Fibroblast of lung (primary cell): ENCODE data around the gene C1orf74.

Source experiments
- CTCF ChIP-seq, 2 donors: IDR thresholded peaks in 1 of 2; conservative IDR thresholded peaks in 1 of 2; 1 replicate in 1 of 2; 2 replicates in 1 of 2; pipeline ENCODE4 v1.5.1; 2011 to 2012; ENCODE audit warnings: low read length in 2 of 2, control low read depth in 1 of 2, inconsistent platforms in 1 of 2, low read depth in 1 of 2, mild to moderate bottlenecking in 1 of 2
- EZH2 ChIP-seq: IDR thresholded peaks from 2 replicates; pipeline ENCODE4 v1.5.1; 2012; ENCODE audit warnings: low read length, control low read depth, mild to moderate bottlenecking; ENCODE audit errors: missing control alignments

- TF ChIP-seq CTCF (conservative IDR thresholded peaks at IDR 0.05 in 1 of 2, IDR thresholded peaks at IDR 0.05 in 1 of 2; ENCODE audit: low read depth in 1 of 2, low read length in 2 of 2) (no peak), EZH2 (no peak)
These were observed 27.5 kb downstream of the C1orf74 start for GRCh38 chr1:209756615-209757445.
